UCSD-AML1 (cell line): ENCODE results near the gene NOTO.

Source experiments
- DNase-seq: peaks from one replicate; lab custom pipeline; 2025; ENCODE audit not compliant: unreplicated experiment; lab: John Stamatoyannopoulos, UW

The NOTO gene

DNA sequence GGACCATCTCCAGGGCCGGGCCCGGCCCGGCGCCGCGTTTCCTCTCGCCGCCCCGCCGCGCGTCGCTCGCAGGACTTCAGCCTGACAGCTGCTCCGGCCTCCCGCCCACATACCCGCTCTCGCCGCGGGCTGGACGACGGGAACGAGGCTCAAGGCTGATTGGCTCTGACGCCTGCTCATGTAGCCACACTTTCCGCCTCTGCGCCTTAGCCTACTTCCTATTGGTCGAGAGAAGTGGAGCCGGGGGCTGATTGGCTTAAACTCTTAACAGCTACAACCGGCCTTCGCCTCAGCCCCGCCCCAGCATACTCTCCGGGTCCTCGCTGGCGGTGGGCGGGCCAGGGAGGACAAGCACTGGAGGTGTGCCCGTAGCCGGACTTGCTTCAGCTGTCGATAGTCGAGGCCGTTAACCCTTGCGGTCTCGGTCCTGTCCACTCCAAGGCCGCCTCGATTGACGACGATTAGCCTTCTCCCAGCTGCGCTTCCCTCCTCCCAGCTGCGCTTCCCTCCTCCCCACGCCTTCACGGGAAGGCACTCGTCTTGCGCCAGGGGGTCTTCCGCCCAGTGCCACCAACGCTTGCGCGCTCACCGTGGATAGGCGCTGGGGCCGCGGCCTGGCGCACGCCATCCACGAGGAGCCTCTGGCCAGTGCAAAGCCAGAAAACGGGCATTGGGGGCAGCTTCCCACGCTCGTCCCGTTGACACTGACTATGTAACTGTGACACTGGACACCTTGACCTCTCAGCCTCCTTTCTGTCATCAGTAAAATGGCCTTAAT lies 31.0 kb downstream of the NOTO start, which contains the start of gene PRADC1:
Gene PRADC1, minus strand, starts transcription at position 86 of the 778 bp plus-strand sequence. Its CDS starts 79 bp downstream, at position 7.
- DNase-seq: peak; percentile 98

DNA sequence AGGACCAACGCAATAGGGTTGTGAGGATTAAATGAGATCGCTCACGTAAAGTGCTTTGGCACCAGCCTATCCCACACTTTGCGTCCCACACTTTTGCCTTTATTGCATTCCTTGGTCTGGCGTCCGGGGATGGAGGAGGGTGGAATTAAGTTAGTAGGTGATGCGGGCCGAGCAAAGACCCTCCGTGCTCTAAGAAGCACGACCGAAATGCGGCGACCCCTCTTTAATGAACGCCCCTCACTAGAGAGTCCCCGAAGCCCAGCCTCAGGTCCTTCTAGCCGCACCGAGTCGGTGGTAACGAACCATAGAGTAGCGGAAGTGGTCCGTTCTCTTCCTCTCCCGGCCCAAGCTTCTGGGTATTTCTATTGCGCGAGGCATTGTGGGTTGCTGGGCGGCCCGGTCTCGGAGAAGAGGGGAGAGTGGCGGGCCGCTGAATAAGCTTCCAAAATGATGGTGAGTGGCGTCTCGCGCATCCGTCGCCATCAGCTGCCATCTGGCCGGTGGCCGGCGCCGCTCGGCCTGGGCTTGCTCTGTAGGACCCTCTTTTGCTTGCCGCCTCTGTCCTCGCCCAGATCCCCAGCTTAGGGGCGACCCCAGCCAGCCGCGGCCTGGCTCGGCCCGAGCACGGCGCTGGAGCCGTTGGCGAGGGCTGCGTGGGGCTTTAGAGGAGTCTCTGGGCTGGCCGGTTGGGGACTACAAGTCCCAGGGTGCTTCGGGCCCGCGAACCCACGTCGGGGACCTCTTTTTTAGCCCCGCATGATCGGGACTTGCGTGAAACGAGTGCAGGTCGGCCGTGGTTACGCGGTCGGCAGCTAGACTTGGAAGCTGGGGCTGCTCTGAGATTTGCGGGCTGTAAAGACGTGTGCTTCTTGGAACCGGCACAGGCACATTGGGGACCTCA lies 31.8 kb downstream of the NOTO start, which contains the start of gene CCT7:
Gene CCT7, plus strand, starts transcription at position 377 of the 901 bp plus-strand sequence. Its CDS starts 71 bp downstream, at position 448.
- DNase-seq: peak; percentile 84

DNA sequence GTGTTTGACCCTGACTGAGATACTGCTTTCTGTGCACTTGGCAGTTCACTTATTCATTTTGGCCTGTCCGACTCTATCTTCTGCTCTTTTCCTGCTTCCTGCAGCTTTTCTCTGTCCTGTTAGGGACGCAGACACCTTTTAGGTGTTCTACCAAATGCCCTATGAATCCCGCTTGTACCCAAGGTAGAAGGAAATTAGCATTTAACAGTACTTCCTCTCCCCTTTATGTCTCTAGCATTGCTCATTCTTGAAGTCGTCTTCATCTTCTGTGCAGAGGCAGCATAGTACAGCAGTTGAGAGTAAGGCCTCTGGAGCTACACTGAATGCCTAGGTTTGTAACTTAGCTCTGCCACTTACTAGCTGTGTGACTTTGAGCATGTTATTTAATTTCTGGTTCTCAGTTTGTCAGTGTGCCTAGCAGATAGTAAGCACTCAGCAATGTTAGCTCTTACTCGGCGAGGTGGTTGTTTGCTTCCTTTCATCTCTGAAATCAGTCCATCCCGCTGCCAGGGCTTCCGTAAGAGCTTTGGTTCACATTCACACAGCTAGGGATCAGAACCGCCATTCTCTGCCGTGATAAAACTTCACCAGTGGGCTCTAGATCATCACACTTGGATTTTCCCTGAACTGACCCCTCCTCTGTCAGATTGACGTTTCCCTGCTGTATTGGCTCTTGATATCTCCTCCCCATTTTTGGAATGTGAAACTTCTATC lies 33.1 kb downstream of the NOTO start:
- no peak for DNase-seq

DNA sequence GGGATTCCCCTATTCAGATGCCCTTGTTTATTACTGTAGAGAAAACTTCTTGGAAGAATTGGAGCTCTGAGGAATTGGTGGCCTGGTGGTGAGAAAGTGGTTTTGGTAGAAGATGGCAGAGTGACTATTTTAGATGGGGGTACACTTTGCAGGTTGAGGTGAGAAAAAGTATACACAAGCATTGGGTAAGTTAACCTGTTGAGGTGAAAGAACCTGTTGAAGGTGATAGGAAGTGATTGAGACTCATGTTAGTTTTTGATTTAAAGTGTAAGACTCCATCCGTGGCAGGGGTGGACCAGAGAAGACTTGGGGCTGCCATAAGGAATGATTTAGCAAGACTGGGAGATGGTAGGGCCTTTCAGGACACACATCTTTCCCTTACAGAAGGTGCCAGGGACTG lies 34.8 kb downstream of the NOTO start:
- no peak for DNase-seq

DNA sequence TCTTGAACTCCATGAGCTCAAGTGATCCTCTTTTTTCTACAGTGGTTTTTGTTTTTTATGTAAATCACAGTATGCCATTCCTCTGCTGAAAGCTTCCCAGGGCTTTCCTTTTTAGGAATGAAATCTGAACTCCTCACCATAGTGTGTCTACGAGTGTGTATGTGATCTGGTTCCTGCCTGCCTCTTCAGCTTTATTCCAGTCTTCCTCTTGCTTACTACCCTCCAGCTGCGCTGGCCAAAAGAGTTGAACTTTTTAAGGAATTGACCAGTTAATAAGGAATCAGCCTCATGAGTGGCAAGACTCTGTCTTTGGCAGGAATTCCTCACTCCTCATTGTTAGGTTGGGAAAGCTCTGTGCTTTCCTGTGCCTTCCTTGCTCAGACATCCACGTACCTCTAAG lies 35.8 kb downstream of the NOTO start:
- DNase-seq: no peak

DNA sequence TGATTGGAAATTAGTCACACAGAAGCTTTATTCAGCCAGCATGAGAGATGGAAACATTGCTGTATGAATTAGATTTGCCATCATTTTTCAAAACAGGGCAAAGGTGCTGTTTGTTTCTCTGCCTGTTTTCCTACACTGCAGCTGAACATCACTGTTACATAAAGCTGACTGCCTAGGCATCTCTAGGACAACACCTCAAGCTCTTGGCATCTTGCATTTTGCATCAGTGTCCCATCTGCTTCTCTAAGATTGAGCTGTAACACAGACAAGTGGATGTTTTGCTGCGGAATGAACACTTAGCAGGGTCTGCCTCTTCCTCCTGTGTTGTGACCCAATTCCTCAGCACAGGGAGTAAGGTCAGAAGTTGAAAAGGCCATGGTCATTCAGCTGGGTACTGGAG lies 36.6 kb downstream of the NOTO start:
- no peak for DNase-seq

DNA sequence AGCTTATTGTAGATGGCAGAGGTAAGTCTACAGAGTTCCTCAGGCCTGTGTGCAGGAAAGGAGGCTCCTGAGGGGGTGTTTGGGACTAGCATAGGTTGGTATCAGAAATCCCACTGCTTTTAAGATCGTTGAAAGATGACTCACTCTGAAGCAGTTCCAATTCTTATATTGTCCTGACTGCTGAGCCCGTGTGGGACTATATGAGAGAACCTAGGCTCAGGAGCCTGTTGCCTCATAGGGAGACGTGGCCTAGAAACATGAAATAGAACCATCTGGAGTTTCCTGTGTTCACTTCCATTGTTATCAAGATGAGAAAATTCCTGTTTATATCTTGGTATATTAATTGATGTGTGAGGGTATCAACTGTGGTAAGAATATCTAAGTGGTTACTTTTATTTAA lies 37.4 kb downstream of the NOTO start:
- DNase-seq: no peak

DNA sequence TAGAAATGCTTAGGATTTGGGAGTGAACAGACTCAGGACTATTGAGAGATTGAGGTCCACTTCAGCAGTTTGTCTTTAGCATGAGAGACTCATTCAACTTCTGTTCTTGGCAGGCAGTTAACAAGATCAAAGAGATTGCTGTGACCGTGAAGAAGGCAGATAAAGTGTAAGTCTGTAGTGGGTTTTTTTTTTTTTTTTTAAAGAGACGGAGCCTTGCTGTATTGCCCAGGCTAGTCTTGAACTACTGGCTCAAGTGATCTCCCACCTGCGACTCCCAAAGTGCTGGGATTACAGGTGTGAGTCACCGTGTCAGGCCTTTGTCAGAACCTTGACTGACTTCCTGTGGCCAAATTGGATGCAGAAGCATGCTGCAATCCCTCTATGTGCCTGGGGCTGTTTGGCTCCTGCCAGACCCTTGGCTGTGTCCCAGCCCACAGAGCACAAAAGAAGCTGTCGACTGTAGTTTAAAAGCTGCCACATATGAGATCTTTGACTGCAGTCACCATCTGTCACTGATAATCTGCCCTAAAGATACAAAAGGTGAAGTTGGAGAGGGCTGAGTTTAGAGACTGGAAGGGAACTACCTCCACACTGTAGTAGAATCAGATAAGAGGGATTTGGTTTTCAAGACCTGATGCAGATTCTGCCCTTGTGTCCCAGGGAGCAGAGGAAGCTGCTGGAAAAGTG lies 41.7 kb downstream of the NOTO start:
- no peak for DNase-seq

DNA sequence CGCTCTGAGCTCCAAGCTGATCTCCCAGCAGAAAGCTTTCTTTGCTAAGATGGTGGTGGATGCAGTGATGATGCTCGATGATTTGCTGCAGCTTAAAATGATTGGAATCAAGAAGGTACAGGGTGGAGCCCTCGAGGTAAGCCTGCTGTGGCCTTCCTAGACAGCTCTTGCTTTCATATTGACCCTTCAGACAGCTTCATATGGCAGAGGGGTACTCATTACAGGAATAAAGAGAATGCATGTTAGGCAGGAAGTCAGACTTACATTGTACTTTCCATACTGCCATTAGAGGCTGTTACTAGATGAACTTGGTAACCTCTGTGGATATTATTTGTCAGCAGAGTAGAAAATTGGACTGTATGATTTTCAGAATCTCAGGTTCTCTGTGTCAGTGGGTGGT lies 42.2 kb downstream of the NOTO start:
- DNase-seq: no peak

DNA sequence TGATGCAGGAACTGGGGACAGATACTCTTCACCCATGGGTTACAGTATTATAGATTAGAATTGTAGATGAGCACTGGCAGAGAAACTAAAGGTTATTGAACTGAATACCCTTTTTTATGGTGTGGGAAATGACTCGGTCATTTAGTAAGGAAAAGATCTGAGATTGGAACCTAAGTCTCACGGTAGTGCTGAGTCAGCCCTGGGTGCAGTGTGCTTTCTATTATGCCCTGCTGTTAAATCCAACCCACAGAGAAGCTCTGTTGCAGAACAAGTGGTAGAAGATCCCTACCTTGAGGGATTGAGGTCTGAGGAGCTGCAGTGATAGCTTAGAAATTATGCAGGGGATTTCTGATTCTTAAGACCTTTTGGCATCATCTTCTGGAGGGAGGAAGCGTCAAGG lies 44.5 kb downstream of the NOTO start:
- no peak for DNase-seq

DNA sequence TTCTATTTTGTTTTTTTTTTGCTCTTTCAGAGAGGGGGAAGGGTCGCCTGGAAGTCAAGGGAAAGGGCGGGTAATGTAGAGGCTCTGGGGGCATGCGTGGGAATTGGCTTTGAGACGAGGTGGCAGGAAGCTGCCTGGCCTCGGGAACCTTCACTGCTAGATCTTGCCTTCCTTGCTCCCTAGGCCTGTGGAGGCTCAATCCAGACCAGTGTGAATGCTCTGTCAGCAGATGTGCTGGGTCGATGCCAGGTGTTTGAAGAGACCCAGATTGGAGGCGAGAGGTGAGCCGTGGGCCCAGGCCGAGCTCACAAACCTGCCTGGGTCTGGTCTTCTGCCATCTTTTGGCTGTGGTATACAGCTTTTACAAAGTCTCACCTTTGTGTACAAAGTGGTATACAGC lies 47.3 kb downstream of the NOTO start:
- no peak for DNase-seq

DNA sequence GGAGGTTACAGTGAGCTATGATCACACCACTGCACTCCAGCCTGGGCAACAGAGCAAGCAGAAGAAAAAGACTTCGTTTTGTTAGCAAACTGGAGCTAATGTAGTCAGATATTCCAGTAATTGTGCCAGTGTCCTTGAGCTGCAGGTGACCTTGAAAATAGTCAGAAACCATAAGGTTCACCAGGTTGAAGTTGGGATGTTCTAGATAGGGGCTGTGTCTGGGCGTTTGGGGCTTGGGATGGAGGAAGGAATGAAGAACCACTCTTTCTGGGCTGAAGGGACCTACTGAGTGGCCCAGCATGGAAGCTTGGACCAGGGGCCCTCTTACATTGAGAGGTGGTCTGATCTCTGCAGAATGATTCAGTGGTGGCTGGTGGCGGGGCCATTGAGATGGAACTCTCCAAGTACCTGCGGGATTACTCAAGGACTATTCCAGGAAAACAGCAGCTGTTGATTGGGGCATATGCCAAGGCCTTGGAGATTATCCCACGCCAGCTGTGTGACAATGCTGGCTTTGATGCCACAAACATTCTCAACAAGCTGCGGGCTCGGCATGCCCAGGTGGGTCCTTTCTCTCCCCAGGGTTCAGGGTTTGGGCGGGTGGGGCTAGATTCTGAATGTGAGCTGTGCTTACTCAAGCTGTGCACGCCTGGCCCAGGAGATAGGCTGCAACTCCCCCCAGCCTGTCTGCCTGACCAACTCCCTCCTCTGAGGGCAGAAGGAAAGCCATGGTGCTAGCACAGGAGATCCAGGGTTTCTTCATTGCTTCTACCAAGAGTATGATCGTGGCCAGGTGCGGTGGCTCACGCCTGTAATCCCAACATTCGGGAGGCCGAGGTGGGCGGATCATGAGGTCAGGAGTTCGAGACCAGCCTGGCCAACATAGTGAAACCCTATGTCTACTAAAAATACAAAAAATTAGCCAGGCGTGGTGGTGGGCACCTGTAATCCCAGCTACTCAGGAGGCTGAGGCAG lies 48.8 kb downstream of the NOTO start:
- no peak for DNase-seq

DNA sequence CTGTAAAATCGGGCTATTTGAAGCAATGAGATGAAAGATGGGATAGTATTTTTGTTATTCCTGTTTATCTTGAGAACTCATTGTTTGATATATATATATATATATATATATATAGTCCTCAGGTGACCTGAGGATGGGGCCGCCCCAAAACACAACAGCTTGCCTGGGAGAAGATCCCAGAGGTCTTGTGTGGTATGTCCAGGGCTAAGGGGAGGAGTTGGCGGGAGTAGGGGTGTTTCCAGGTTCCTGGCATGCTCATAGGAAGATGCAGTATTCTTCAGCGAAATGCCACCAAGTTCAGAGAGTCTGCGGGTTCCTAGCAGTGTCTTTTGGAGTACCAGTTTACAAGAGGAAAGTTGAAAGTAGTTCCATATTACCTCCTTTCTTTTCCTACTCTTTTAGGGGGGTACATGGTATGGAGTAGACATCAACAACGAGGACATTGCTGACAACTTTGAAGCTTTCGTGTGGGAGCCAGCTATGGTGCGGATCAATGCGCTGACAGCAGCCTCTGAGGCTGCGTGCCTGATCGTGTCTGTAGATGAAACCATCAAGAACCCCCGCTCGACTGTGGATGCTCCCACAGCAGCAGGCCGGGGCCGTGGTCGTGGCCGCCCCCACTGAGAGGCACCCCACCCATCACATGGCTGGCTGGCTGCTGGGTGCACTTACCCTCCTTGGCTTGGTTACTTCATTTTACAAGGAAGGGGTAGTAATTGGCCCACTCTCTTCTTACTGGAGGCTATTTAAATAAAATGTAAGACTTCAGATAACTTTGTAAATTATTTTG lies 50.1 kb downstream of the NOTO start:
- DNase-seq: no peak

DNA sequence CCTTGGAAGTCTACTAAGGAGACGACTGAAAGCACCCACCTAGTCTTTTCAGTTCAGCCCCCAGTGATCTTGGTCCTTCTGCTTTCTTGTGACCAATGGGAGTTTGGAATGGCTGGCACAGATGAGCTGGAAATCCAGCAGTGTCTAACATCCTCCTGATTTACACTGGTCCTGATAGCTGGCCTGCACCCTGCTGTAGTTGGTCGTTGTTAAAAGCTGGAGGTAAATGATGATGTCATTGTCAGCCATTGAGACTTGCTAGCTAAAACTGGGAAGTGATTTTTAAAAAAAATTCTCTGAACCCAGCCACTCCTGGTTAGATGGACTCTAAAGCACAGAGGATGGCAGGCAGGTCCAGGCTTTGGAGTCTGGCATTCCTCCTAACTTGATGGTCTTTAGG lies 51.0 kb downstream of the NOTO start:
- DNase-seq: no peak

DNA sequence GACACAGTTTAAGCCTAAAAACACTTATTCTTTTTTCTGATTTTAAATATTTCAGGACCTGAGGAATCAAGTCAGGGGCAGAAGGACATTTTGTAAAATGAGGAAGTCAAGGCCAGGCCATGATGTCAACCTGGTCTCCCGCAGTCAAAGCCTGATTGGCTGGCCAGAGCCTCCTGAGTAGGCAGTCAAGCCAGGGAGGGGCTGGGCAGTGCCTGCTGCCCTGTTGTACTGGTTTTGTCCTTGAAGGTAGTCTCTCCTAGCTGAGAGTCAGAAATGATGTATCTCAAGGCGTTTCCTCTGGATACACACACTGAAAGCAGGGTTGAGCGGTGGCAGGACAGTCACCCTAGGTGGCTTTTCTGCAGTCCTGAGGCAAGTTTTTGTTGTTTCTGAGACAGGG lies 51.5 kb downstream of the NOTO start:
- DNase-seq: peak; percentile 32

DNA sequence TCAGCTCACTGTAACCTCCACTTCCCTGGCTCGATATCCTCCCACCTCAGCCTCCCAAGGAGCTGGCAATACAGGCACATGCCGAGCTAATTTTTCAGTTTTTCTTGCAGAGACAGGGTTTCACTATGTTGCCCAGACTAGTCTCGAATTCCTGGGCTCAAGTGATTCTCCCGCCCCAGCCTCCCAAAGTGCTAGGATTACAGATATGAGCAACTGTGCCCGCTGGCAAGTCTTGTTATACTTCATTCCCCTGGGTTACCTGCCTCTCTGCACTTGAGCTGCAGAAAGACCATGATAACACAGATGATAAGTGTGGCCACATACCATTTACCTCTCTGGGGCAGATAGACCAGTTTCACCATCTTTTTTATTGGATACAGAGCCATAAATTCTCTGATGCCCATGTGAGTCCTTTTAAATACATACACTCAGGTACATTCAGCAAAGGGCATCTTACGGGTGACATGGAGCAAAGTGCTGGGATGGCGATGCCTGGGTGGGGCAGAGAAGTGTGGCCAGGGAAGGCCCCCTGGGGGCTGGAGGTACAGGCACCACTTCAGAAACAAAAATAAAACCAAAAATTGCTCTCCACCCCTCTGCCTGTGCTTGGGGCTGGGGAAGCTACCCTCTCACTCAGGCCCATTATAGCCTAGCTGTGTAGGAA lies 52.1 kb downstream of the NOTO start:
- no peak for DNase-seq

DNA sequence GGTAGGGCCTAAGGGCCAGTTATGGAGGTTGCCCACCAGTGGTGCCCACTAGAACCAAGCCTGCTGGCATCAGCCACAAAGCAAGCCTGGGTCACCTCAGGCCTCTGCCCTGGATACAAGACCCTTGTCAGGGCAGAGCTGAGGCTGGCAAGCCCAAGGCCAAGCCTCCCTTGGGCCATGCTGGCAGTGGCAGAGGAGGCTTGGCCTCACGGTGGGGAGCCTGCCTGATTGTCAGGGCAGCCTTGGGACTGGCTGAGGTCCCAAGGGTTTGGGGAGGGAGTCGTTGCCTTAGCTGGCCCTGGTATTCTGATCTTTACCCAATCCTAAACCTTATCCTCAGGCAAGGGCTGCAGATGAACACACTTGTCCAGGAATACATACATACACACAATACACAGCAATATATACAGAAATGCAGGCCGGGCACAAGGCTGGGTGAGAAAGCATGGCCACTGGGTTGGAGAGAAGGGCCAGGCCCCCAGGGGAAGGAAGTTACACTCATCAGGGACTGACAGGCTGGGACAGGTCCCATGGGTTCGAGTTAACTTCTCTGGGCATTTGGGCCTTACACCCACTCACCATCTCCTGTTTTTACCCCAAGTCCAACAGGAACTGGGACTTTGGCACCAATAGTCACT lies 52.8 kb downstream of the NOTO start:
- no peak for DNase-seq
